Ascending aorta (tissue), 2 donors: Measurements from ENCODE around the gene NUFIP1. TPM values are rescaled to one million over a fixed set of nuclear protein-coding genes. Genes with fewer than 3 reads are reported as not detected.

Experiments used
- DNase-seq, 2 donors: peaks; one replicate each; pipeline ENCODE4 v3.0.0-alpha.2; 2019; ENCODE audit warnings: low spot score in 2 of 2
- H3K27ac ChIP-seq, 2 donors: fragments of 200-600 bp; sonication (generic); one replicate each; pipeline ENCODE4 v1.5.1; 2016 to 2017; ENCODE audit warnings: mild to moderate bottlenecking in 1 of 2
- H3K27me3 ChIP-seq: fragments of 200-600 bp; sonication (generic); one replicate; pipeline ENCODE4 v1.5.1; 2017
- H3K36me3 ChIP-seq, 2 donors: fragments of 200-600 bp; sonication (generic); one replicate each; pipeline ENCODE4 v1.5.1; 2016
- H3K4me1 ChIP-seq, 2 donors: fragments of 200-600 bp; sonication (generic); one replicate each; pipeline ENCODE4 v1.5.1; 2016 to 2017; ENCODE audit warnings: mild to moderate bottlenecking in 1 of 2
- H3K4me3 ChIP-seq, 2 donors: fragments of 200-600 bp; sonication (generic); one replicate each; pipeline ENCODE4 v1.5.1; 2016 to 2017; ENCODE audit warnings: mild to moderate bottlenecking in 1 of 2
- H3K9me3 ChIP-seq, 2 donors: fragments of 200-600 bp; sonication (generic); one replicate each; pipeline ENCODE4 v1.5.1; 2016
- CTCF ChIP-seq, 3 experiments: fragments of 200-600 bp in 2 of 3; fragments of 450-650 bp in 1 of 3; sonication (generic) in 2 of 3; IDR thresholded peaks; one replicate each; pipeline ENCODE4 v1.5.1; 2016 to 2019; ENCODE audit warnings: antibody characterized with exemption in 3 of 3, mild to moderate bottlenecking in 1 of 3, moderate library complexity in 1 of 3
- intact Hi-C: fragments of 100-400 bp; cut with DNase I; formaldehyde crosslinking; loops from one replicate; pipeline ENCODE4 v1.15.1; 2023
- total RNA-seq: library from RNA; depleted of rRNA; stranded (reverse); fragments of >200 nt; gene quantifications from one replicate; pipeline ENCODE4 v1.1.0, GENCODE V29; 2016

The NUFIP1 gene
- total RNA-seq, 1 donor from 2014 or later, result 3.1 TPM

DNA sequence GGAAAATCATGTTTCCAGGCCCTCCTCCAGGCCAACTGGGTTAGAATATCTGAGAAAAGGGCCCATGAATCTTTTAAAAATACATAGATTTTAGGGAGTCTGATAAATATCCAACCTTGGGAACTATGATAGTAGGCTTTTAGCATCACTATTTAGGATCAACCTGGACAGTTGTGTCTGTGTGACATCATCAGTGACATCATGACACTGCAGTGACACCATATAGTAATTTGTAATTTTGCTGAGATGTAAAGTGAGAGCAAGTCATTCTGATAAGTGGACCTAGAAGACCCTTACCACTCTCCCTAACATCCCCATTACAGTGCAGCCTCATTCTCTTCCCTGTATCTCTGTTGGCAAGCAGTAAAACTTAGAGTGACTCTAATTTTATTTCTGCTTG, 14.1 kb upstream of the NUFIP1 start:
- TF ChIP-seq CTCF (IDR thresholded peaks at IDR 0.05), result no peak
- H3K4me3 ChIP-seq, result no peak overlapping the region
- H3K4me1 ChIP-seq, result no peaks in the 10 kb centered on the region
- no peaks in the 10 kb centered on the region for H3K9me3 ChIP-seq
- H3K36me3 ChIP-seq, result peaks cover 26 to 62% of the 10 kb centered on the region in 2 donors
- intact Hi-C loops, result no loop called here
- DNase-seq, result no peak
- H3K27me3 ChIP-seq, result no peaks in the 10 kb centered on the region
- no peak overlapping the region for H3K27ac ChIP-seq

DNA sequence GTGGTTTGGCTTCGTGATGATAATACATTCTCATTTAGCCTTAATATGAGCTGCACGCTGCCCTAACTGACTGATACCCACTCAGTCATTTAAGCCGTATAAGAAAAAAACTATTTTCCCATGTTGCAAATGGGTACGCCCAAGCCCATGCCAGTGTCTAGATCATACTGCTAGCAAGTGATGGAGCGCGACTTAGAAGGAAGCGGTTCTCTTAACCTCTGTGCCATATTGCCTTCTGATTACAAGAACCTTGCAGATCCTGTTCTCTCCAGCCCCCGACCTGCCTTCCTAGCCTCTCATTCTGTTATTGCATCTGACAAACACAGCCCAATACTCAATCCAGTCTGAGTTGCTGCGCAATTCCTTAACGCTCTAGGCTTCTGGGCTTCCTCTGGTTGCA, 670 bp upstream of the NUFIP1 start:
- H3K9me3 ChIP-seq, result no peaks in the 10 kb centered on the region
- peaks cover 6 to 21% of the 10 kb centered on the region in 2 donors for H3K4me1 ChIP-seq
- peak overlapping the region; percentile 85 to 90 for H3K27ac ChIP-seq
- no peak for TF ChIP-seq CTCF (IDR thresholded peaks at IDR 0.05)
- no peaks in the 10 kb centered on the region for H3K36me3 ChIP-seq
- intact Hi-C loops, result no loop called here
- H3K4me3 ChIP-seq, result peak overlapping the region; percentile 88
- no peaks in the 10 kb centered on the region for H3K27me3 ChIP-seq
- DNase-seq, result no peak

GRCh38 chr13:44978328-44978727, 10.9 kb downstream of the NUFIP1 start:
- Histone ChIP-seq H3K27me3 (no peaks in the 10 kb centered on the region), H3K4me3 (no peak overlapping the region), H3K9me3 (no peaks in the 10 kb centered on the region), H3K36me3 (peaks cover 17 to 37% of the 10 kb centered on the region in 2 donors), H3K27ac (no peak overlapping the region), H3K4me1 (no peaks in the 10 kb centered on the region)
- DNase-seq, result no peak
- TF ChIP-seq CTCF (IDR thresholded peaks at IDR 0.05), result no peak
- intact Hi-C loops, result no loop called here

- no peaks in the 10 kb centered on the region for H3K9me3 ChIP-seq
- H3K4me1 ChIP-seq, result no peaks in the 10 kb centered on the region
- H3K27me3 ChIP-seq, result no peaks in the 10 kb centered on the region
- H3K4me3 ChIP-seq, result no peak overlapping the region
- no peak overlapping the region for H3K27ac ChIP-seq
- intact Hi-C loops, result no loop called here
- H3K36me3 ChIP-seq, result peaks cover 17 to 37% of the 10 kb centered on the region in 2 donors
- TF ChIP-seq CTCF (IDR thresholded peaks at IDR 0.05), result no peak
- DNase-seq, result no peak
These were observed 12.2 kb downstream of the NUFIP1 start for GRCh38 chr13:44976949-44977583.

DNA sequence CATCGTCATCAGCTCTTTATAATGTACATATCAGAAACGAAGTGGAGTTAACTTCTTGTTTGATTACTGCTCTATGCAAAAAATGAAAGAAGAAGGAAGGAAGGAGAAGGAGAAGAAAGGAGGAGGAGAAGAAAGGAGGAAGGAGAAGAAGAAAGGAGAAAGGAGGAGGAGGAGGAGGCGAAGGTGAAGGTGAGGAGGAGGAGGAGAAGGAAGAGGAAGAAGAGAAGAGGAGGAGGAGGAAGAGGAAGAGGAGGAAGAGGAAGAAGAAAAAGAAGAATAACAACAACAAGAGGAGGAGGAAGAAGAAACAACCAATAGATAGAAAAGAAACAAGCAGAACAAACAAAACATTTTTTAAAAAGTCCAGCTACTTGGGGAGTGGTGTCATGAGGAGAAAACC, 13.1 kb downstream of the NUFIP1 start:
- TF ChIP-seq CTCF (IDR thresholded peaks at IDR 0.05), result no peak
- Histone ChIP-seq H3K27me3 (no peaks in the 10 kb centered on the region), H3K9me3 (no peaks in the 10 kb centered on the region), H3K36me3 (peaks cover 17 to 37% of the 10 kb centered on the region in 2 donors), H3K4me3 (no peak overlapping the region), H3K4me1 (no peaks in the 10 kb centered on the region), H3K27ac (no peak overlapping the region)
- no peak for DNase-seq
- intact Hi-C loops, result no loop called here
